HG02840 (cell line): ENCODE data around the gene LUC7L.

Experiments used
- ATAC-seq: cut with Tn5 transposase; IDR thresholded peaks from one replicate; pipeline ENCODE4 v1.9.1; 2021; ENCODE audit warnings: mild to moderate bottlenecking, moderate library complexity, moderate number of reproducible peaks; ENCODE audit not compliant: unreplicated experiment, low FRiP score

LUC7L gene

GRCh38 chr16:152141-153128, 76.8 kb downstream of the LUC7L start, which contains the start of gene HBZ:
Gene HBZ (plus strand): TSS chr16:152644. CDS start chr16:152910, 266 bp downstream.
- ATAC-seq = no peak

- no peak for ATAC-seq
These were observed 80.1 kb downstream of the LUC7L start for GRCh38 chr16:149024-149660.

- no peak for ATAC-seq
These were observed 82.6 kb downstream of the LUC7L start for GRCh38 chr16:146646-147045.

GRCh38 chr16:144797-145252, 84.4 kb downstream of the LUC7L start:
- no peak for ATAC-seq

GRCh38 chr16:143456-143855, 85.8 kb downstream of the LUC7L start:
- ATAC-seq = no peak

- no peak for ATAC-seq
These were observed 86.2 kb downstream of the LUC7L start for GRCh38 chr16:143047-143446.

- ATAC-seq = no peak
These were observed 86.8 kb downstream of the LUC7L start for GRCh38 chr16:142405-142967.

- no peak for ATAC-seq
These were observed 88.9 kb downstream of the LUC7L start for GRCh38 chr16:140175-140857.
